K562 (cell line): ENCODE measurements around the gene MT2A.

Source experiments
- CAMTA2 ChIP-seq: fragments of 250-450 bp; sonication (Bioruptor Pico); conservative IDR thresholded peaks from 2 replicates; pipeline ENCODE4 v1.5.1; 2022
- CREB5 ChIP-seq: fragments of 250-450 bp; sonication (Bioruptor Pico); IDR thresholded peaks from 2 replicates; pipeline ENCODE4 v1.5.0; 2020; ENCODE audit warnings: mild to moderate bottlenecking
- E2F1 ChIP-seq: sonication (generic); formaldehyde crosslinking; IDR thresholded peaks from 2 replicates; pipeline ENCODE4 v1.8.1; 2023; ENCODE audit warnings: mild to moderate bottlenecking, missing genetic modification reagents, moderate library complexity
- ESRRA ChIP-seq: fragments of 450-650 bp; IDR thresholded peaks from 2 replicates; pipeline ENCODE4 v1.6.1; 2014; ENCODE audit warnings: low read depth, mild to moderate bottlenecking, moderate library complexity, borderline replicate concordance
- EZH2 ChIP-seq: IDR thresholded peaks from 2 replicates; pipeline ENCODE4 v1.6.1; 2012; ENCODE audit warnings: low read depth, mild to moderate bottlenecking, inconsistent platforms, low read length, borderline replicate concordance
- NRF1 ChIP-seq, 2 experiments: fragments of 450-650 bp; IDR thresholded peaks in 1 of 2; conservative IDR thresholded peaks in 1 of 2; 2 replicates each; pipeline ENCODE4 v1.6.1; 2014; ENCODE audit warnings: mild to moderate bottlenecking in 2 of 2
- PCBP2 ChIP-seq: fragments of 200-400 bp; formaldehyde crosslinking; IDR thresholded peaks from 2 replicates; pipeline ENCODE4 v1.6.1; 2018; ENCODE audit warnings: low read length, low read depth, mild to moderate bottlenecking, moderate library complexity; ENCODE audit not compliant: poor library complexity, severe bottlenecking
- POLR2A ChIP-seq: fragments of 450-650 bp; conservative IDR thresholded peaks from 2 replicates; pipeline ENCODE4 v1.6.1; 2016
- SOX6 ChIP-seq: fragments of 450-650 bp; IDR thresholded peaks from 2 replicates; pipeline ENCODE4 v1.6.1; 2014; ENCODE audit warnings: mild to moderate bottlenecking
- SRF ChIP-seq, 2 experiments: fragments of 250-450, 450-650 bp in 1 of 2; sonication (Bioruptor Pico) in 1 of 2; sonication (generic) in 1 of 2; formaldehyde crosslinking; IDR thresholded peaks; 2 replicates each; pipeline versions ENCODE4 v1.5.0 to v1.5.1; 2020 to 2022; ENCODE audit warnings: mild to moderate bottlenecking in 1 of 2, missing genetic modification reagents in 1 of 2
- ZBTB33 ChIP-seq: sonication (generic); formaldehyde crosslinking; IDR thresholded peaks from 2 replicates; pipeline ENCODE4 v1.8.1; 2023; ENCODE audit warnings: mild to moderate bottlenecking, missing genetic modification reagents
- ZNF76 ChIP-seq: fragments of 250-450 bp; sonication (Bioruptor Pico); IDR thresholded peaks from 2 replicates; pipeline ENCODE4 v1.4.0; 2020; ENCODE audit warnings: mild to moderate bottlenecking, moderate library complexity, borderline replicate concordance
- ZNF764 ChIP-seq: fragments of 250-450 bp; sonication (Bioruptor Pico); IDR thresholded peaks from 2 replicates; pipeline ENCODE4 v1.4.0; 2020; ENCODE audit warnings: low read depth, mild to moderate bottlenecking, moderate library complexity

- TF ChIP-seq POLR2A, result no peak
- TF ChIP-seq CAMTA2 (CRISPR knock-in tag), result no peak
- no peak for TF ChIP-seq E2F1
- no peak for TF ChIP-seq ESRRA
- no peak for TF ChIP-seq ZNF764 (CRISPR knock-in tag)
- TF ChIP-seq ZNF76 (CRISPR knock-in tag), result no peak
- no peak for TF ChIP-seq EZH2
- TF ChIP-seq CREB5 (CRISPR knock-in tag), result no peak
- TF ChIP-seq PCBP2, result no peak
- no peak for TF ChIP-seq SOX6
- TF ChIP-seq NRF1 (conservative IDR thresholded peaks at IDR 0.05 in 1 of 2, IDR thresholded peaks at IDR 0.05 in 1 of 2), result no peak
- TF ChIP-seq ZBTB33 (CRISPR knock-in tag), result no peak
- TF ChIP-seq SRF (CRISPR knock-in tag; IDR thresholded peaks at IDR 0.05), result no peak
Measured at GRCh38 chr16:56593573-56594291, 14.7 kb upstream of the MT2A start.
